ENCODE results near the gene SMG1. TPM values are rescaled to one million over a fixed set of nuclear protein-coding genes. Genes with fewer than 3 reads are reported as not detected.
A peak's percentile ranks its signal among the peaks of the same experiment; 100 is the strongest.

SMG1 gene
- total RNA-seq, 1 donor from 2014 or later: 79.5 TPM

DNA sequence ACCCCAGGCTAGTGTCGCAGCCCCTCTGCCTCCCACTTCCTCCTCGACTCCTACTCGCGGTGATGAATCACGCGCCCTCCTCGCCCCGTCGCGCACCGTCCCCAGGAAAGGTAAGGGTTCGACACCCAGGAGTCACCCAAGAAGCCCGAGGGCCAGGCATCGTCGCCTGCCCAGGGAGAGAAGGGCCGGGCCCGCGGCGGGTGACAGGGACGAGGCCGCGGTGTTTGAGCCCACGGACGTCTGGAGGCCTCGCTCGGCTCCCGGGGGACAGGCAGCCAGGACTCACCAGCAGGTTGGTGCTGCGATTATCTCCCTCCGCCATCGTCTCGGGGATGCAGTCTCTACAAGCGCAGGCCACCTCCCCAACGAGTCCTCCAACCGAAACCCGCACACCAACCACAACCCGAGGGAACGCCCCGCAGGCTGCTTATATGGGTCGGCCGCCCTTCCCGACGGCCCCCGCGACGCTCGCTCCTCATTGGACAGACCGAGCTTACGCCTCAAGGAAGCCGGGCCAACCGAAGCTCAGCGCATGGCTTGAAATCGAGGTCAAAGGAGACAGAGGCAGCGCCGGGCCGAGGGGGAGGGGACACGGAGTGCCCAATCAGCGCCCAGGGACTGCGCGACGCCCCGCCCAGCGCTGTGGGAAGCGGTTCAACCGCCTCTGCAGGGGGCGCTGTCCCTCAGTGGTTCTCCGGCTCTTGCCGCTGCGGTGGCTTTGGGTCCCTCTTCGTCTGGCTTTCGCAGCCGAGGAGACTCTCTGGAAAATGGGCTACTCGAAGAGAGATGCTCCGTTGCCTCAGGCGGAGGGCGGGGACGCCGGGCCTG is 124.8 kb downstream of the SMG1 start, which contains the start of gene ARL6IP1:
Gene ARL6IP1 (minus strand): TSS at position 405 of the 828 bp plus-strand sequence. CDS start 83 bp downstream, at position 322.
- H3K9me3 ChIP-seq: no peaks in the 10 kb centered on the region
- H3K4me3 ChIP-seq: peak within 1 kb of the TSS; percentile 95
- peak; percentile 99 for ATAC-seq
- H3K27me3 ChIP-seq: no peaks in the 10 kb centered on the region
- H3K36me3 ChIP-seq: peaks cover 15% of the 10 kb centered on the region
- H3K4me1 ChIP-seq: peaks cover 39% of the 10 kb centered on the region
- TF ChIP-seq, protein P1, sequence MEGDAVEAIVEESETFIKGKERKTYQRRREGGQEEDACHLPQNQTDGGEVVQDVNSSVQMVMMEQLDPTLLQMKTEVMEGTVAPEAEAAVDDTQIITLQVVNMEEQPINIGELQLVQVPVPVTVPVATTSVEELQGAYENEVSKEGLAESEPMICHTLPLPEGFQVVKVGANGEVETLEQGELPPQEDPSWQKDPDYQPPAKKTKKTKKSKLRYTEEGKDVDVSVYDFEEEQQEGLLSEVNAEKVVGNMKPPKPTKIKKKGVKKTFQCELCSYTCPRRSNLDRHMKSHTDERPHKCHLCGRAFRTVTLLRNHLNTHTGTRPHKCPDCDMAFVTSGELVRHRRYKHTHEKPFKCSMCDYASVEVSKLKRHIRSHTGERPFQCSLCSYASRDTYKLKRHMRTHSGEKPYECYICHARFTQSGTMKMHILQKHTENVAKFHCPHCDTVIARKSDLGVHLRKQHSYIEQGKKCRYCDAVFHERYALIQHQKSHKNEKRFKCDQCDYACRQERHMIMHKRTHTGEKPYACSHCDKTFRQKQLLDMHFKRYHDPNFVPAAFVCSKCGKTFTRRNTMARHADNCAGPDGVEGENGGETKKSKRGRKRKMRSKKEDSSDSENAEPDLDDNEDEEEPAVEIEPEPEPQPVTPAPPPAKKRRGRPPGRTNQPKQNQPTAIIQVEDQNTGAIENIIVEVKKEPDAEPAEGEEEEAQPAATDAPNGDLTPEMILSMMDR (IDR thresholded peaks at IDR 0.05): peak; percentile 95
- intact Hi-C loops (cut with DNase I): no loop called here
- peak; percentile 99 for DNase-seq
- H3K27ac ChIP-seq: peak within 1 kb of the TSS; percentile 93

- peak overlapping the region; percentile 93 for H3K27ac ChIP-seq
- TF ChIP-seq, protein P1 (IDR thresholded peaks at IDR 0.05): no peak
- intact Hi-C loops (cut with DNase I): no loop called here
- no peaks in the 10 kb centered on the region for H3K9me3 ChIP-seq
- H3K4me1 ChIP-seq: peaks cover 39% of the 10 kb centered on the region
- DNase-seq (no peak), ATAC-seq (no peak)
- H3K4me3 ChIP-seq: peak overlapping the region; percentile 95
- no peaks in the 10 kb centered on the region for H3K27me3 ChIP-seq
- peaks cover 21% of the 10 kb centered on the region for H3K36me3 ChIP-seq
Measured at GRCh38 chr16:18800775-18801144, 125.4 kb downstream of the SMG1 start.

- TF ChIP-seq, protein P1 (IDR thresholded peaks at IDR 0.05): no peak
- H3K9me3 ChIP-seq: no peaks in the 10 kb centered on the region
- no peaks in the 10 kb centered on the region for H3K27me3 ChIP-seq
- peak overlapping the region; percentile 93 for H3K27ac ChIP-seq
- DNase-seq (no peak), ATAC-seq (no peak)
- intact Hi-C loops (cut with DNase I): no loop called here
- H3K4me3 ChIP-seq: peak overlapping the region; percentile 95
- peaks cover 25% of the 10 kb centered on the region for H3K36me3 ChIP-seq
- peaks cover 39% of the 10 kb centered on the region for H3K4me1 ChIP-seq
Measured at GRCh38 chr16:18800293-18800692, 125.9 kb downstream of the SMG1 start.

DNA sequence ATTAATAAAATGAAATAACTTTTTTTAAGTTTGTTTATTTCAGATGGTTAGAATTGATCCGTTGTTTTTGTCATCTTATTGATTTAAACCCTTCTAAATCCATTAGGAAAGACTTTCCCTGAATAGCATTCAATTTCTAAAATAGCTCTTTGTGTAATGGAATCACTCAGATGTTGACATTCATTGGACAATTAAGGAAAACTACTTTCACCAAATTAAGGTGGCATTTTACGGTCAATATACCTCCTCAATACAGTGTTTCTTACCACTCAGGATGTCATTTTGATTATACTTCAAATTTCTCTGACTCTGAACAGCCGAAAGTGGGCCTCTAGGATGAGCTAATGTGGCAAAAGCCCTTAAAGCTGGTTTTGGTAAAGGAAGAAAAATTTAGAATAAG is 126.7 kb downstream of the SMG1 start:
- DNase-seq: no peak
- H3K4me1 ChIP-seq: peaks cover 33% of the 10 kb centered on the region
- ATAC-seq: no peak
- H3K9me3 ChIP-seq: no peaks in the 10 kb centered on the region
- peaks cover 33% of the 10 kb centered on the region for H3K36me3 ChIP-seq
- TF ChIP-seq, protein P1 (IDR thresholded peaks at IDR 0.05): no peak
- intact Hi-C loops (cut with DNase I): no loop called here
- H3K27ac ChIP-seq: no peak overlapping the region
- peak overlapping the region; percentile 95 for H3K4me3 ChIP-seq
- no peaks in the 10 kb centered on the region for H3K27me3 ChIP-seq

DNA sequence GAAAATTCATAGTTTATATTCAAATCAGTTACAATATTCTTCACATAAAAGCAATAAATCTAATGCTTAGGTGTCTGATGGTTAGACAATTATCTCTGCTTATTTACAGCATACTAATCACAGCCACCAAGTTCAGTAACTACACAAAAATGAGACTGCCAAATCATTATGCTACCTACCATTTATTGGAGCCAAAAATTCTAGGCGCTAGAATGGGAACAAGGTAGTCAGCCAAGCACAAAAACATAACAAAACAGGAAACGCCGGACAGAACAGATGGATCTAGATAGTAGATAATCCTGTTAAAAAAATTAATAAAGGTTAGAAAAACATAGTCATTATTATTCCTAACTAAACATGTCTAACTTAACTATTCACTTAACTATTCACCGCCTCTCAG is 128.5 kb downstream of the SMG1 start:
- H3K27me3 ChIP-seq: no peaks in the 10 kb centered on the region
- DNase-seq (no peak), ATAC-seq (no peak)
- H3K27ac ChIP-seq: no peak overlapping the region
- no peak overlapping the region for H3K4me3 ChIP-seq
- intact Hi-C loops (cut with DNase I): no loop called here
- H3K9me3 ChIP-seq: no peaks in the 10 kb centered on the region
- TF ChIP-seq, protein P1 (IDR thresholded peaks at IDR 0.05): no peak
- H3K4me1 ChIP-seq: peaks cover 23% of the 10 kb centered on the region
- H3K36me3 ChIP-seq: peaks cover 51% of the 10 kb centered on the region
